CMK (cell line): Measurements from ENCODE around the gene CMTM5.

Source experiments
- DNase-seq: peaks from one replicate; pipeline ENCODE4 v3.0.0-alpha.2; 2010; ENCODE audit warnings: low read depth

CMTM5 gene, protein sequence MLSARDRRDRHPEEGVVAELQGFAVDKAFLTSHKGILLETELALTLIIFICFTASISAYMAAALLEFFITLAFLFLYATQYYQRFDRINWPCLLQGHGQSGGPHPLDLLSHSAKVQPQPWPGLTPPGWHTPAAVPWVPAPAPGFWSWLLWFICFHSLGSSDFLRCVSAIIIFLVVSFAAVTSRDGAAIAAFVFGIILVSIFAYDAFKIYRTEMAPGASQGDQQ

DNA sequence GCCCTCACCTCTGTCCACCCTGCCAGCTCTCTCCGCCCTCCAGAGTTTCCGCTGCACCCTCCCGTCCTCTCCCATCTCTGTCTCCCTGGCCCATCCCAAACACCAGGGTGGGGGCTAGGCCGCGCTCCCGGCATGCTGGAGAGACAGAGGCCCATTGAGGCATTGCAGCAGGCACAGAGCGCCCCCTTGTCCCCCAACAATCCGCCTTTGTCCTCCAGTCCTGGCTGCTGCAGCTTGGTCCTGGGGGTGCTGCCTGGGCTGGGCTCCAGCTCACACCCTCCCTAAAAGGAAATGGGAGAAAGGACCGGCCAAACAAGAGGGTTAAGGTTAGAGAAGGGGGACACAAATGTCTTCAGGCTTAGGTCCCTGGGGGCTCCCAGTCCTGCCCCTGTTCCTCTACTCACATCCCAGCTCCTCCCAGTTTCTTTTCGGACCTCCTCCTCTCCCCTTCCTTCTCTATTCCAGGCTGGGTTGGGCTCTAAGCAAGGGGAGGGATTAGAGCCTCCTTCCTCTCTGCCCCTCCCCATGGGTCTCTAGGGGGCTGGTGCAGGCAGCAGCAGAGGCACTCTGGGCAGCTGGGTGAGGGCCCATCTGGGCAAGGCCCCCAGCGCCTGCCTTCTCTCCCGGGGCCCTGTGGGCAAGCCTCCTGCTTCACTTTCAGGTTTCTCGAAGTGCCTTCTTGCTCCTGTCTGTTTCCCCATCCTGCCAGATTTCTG is at the start of gene CMTM5:
Gene CMTM5, plus strand, starts transcription at position 565 of the 716 bp plus-strand sequence. CDS start 206 bp downstream, outside the sequence.
- peak; percentile 67 for DNase-seq

DNA sequence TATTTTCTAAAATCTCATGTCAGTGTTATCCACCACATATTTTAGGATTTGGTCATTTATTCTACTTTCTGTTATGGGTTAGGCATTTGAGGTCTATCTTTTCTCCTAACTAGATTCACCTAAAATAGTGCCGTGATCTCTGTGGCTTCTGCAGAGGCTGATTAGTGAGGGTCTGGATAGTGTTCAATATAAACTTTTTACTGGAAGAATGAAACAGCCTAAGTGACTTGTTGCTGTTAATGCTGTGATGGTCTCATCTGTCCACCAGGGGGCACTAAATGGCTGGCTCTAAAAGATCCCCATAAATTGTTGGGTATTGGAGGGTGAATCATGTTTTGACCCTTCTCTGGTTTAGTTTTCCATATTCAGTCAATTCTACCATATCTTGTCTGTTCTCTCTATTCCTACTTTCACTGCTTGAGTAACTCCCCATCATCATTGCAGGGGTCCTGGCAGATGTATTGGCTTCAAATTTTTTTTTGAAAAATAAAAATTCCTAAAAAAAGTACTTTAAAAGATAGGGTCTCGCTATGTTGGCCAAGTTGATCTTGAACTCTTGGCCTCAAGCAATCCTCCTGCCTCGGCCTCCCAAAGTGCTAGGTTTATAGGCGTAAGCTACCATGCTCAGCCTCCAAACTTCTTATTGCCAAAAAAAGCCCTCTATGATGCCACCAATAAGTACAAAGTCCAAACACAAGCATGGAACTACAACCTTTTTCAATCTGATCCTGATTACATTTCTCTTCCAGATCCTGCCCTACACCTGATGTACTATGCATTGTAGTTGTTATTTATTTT is 48.7 kb upstream of the CMTM5 start:
- no peak for DNase-seq

DNA sequence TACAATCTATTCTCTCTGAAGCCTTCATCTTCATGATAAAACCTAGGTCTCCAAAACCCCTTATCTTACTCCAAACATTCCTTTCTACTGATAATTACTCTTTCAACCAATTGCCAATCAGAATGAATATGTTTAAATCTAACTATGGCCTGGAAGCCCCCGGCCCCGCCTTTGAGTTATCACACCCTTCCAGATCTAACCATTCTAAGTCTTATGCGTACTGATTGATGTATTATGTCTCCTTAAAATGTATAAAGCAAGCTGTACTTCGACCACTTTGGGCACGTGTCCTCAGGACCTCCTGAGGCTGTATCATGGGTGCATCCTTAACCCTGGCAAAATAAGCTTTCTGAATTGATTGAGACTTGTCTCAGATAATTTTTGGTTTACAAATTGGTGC is 41.2 kb upstream of the CMTM5 start:
- DNase-seq = no peak

DNA sequence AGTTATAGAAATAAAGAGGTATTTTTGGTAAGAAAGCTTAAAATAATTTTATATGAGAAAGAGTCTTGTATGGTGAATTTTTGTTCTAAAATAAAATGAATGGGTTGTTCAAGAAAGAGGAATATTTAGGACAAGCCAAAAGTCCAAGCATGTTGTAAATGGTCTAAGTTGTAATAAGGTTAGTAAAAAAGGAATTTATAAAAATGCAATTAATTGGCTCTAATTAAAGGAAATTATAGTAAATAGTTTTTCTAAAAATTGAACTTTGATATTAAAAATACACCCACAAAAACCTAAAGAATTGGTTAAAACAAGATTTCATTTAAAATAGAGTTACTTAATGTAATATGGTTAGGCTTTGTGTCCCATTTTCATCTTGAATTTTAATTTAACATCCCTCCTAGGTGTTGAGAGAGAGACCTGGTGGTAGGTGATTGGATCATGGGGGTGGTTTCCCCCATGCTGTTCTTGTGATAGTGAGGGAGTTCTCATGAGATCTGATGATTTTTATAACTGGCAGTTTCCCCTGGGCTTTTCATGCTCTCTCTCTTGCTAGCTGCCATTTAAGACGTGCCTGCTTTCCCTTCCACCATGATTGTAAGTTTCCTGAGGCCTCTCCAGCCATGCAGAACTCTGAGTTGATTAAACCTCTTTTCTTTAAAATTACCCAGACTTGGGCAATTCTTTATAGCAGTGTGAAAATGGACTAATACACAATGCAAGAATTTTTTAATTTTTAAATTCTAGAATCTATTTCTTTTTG is 37.2 kb upstream of the CMTM5 start:
- no peak for DNase-seq

DNA sequence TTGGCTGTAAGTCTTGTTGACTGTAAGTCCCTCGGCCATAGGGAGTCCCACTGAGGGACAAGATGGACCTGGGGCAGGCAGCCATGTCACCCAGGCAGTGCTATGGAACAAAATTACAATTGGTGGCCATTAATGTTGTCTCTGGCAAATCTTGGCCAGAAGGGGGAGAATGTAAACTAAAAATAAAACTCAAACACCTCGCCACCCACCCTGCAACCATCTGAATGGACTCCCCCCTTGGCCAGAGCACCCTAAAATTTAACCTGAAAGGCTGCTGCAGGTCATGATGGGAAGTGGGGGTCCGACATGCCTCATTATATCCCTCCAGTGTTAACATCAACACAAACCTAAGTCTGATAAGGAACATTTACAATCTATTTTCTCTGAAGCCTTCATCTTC is 32.4 kb upstream of the CMTM5 start:
- no peak for DNase-seq

DNA sequence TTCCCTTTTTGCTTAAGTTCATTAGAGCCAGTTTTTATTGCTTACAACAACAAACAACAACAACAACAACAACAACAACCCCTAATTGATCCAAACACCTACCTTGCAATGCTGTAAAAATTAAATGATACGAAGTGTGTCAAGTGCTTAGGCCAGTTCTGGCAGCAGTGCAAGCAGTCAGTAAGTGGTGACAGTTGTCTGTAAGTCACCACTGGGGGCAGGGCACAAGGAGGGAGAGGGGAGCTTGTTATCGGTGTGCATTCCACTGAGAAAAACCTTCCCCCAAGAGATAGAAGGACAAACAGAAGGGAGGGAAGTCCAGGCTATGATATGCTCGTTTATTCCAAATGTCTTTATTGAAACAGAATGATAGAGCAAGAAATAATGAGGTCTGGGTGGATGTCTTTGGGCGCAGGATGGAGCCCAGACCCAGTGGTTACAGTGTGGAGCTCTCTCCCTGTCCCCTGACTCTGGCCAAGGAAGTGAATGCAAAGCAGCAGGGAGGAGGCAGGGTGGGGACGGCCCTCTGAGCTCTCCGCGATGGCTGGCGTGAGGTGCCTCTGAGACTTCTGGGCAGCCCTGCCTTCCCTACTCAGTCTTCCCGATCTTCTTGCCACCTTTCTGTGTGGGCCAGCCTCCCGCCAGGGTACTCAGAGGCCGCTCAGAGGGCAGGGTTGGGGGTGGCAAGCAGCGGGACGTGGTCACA is 30.7 kb upstream of the CMTM5 start:
- no peak for DNase-seq

DNA sequence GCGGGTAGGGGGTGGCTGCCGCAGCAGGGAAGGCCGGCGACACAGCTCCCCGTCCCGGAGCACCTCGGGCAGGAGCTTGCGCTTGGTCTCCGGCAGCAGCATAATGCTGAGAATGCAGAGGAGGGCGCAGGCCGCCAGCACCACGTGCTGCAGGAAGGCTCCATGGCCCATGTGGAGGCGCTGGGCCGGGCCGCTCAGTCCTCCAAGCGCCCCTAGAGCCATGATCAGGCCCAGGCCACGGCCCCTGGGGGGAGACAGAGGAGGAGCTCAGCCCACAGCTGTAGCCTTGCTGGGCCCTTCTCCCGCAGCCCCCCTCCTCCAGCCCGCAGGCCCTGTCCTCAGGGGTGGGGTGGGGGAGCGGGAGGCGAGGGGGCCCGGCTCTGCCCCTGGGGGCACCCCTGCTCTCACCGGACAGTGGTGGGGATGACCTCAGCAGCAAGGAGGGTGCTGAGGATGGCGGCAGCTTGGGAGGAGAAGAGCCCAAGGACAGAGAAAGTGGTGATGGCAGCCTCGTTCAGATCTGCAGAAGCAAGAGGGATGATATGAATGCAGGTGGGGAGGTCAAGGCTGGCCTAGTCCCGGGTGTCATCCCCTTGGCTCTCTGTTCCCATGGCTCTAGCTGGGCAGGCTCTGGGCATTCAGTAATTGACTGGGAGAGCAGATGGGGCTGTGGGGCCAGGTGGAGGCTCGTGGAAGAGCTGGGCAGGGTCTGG is 30.0 kb upstream of the CMTM5 start:
- no peak for DNase-seq

DNA sequence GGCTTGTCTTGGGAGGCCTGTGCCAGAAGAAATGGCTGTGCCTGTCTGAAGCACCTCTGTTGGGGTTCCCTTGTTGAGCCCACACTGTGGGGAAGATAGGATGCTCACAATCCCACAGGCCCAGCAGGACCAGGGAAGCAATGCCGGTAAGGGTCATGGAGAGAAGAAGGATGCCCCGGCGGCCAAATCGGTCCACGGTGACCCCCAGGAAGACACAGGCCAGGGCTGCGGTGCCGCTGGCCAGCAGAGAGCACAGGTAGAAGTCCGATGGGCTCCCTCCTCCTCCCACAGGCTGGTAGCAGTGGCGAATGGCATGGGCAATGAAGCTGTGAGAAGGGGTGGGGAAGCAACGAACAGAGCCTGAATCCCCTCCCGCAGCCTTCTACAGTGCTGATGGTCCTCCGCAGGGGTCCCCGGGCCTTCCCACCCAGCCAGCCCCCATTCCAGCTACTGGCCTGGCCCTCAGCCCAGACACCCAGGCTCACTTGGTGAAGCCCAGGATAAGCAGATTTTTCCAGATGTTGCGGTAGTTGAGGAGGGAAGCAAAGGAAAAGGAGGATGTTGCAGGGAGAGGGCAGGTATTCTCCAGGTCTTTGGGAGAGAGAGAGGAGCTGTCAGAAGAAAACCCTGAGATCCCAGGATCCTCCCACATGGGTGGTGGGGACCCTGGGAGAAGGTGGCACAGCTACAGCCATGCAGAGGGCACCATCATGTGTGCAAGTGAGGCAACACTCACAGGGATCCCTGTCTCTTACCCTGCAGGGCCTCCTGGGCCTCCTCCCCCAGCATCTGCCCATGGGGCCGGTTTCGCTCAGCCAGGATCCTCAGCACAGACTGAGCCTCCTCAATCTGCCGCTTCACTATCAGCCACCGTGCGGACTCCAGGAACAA is 29.2 kb upstream of the CMTM5 start:
- no peak for DNase-seq

DNA sequence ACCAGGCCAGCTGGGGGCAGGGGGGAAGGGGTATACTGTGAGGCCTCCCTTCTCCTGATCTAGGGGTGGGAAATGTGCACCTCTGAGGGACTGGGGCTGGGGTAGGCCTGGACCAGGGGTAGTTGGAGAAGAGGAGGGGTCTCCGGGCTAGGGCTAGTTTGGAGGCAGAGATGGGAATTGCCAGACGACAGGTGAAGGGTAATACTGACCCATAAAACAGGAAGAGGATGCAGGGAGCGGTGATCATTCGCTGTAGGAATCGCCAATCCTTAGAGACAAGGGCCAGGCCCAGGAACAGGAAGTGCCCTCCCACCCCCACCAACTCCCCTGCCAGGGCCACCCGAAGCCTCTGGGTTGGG is 28.6 kb upstream of the CMTM5 start:
- no peak for DNase-seq

DNA sequence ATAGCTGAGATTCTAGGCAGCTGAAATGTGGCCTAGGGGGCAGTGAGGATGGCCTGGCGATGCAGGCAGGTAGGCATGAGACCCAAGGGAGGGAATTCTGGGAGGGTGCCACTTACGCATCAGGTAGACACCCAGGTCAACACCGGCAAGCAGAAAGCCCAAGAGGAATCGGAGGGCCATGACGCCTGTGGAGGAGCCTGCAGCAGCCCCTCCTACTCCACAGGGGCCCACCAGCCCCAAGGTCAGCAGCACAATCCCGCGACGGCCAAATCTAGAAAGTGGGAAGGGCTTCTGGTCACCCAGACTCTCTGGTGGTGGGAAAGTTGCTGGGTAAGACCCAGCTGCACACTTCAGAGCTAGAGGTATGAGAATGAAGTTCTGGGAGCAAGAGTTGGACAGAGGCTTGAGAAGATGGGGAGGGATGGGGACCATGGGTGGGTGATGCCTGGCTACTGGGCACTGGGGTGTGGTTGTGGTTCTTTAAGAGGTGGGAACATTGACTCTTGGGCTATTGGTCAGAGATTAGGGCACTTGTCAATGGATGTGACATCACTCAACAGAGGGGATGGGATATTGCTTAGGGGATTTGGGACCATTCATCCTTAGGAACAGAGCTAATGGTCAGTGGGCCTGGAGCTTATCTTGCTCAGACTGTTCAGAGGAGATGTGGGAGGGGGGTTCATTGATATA is 27.5 kb upstream of the CMTM5 start:
- DNase-seq = no peak

DNA sequence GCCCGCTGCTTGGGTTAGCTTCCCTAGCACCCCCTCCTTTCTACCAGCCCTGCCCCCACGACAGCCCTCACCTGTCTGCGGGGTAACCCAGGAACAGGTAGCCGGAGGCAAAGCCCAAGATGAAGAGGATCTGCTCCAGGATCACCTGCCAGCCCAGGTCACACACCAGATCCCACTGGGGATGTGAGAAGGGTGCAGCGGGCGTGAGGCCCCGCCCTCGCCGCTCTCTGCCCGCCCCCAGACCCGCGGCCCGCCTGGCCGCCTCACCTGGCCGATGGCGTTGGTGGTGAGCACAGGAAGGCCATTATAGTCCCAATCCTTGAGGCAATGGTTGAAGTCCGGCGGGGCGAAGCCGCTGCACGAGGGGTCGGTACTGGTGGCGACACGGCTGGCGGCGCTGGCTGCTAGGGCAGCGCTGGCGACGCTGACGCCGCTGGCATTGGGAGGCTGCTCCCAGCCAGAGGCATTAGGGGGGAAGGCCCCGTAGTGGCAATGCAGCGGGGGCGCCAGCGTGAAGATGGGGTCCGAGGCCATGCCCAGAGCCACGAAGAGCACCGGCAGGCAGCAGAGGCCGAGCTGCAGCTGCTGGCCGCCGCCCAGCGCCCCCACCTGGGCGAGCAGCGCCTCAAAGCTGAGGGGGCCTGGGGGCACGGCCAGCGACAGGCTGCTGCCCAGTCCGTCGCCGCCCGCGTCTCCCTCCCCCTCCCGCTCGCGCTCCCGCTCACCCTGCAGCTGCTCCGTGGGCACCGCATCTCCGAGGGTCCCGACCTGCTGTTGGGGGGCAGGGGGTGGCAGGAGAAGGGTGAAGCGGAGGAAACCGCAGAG is 25.0 kb upstream of the CMTM5 start:
- DNase-seq = no peak

DNA sequence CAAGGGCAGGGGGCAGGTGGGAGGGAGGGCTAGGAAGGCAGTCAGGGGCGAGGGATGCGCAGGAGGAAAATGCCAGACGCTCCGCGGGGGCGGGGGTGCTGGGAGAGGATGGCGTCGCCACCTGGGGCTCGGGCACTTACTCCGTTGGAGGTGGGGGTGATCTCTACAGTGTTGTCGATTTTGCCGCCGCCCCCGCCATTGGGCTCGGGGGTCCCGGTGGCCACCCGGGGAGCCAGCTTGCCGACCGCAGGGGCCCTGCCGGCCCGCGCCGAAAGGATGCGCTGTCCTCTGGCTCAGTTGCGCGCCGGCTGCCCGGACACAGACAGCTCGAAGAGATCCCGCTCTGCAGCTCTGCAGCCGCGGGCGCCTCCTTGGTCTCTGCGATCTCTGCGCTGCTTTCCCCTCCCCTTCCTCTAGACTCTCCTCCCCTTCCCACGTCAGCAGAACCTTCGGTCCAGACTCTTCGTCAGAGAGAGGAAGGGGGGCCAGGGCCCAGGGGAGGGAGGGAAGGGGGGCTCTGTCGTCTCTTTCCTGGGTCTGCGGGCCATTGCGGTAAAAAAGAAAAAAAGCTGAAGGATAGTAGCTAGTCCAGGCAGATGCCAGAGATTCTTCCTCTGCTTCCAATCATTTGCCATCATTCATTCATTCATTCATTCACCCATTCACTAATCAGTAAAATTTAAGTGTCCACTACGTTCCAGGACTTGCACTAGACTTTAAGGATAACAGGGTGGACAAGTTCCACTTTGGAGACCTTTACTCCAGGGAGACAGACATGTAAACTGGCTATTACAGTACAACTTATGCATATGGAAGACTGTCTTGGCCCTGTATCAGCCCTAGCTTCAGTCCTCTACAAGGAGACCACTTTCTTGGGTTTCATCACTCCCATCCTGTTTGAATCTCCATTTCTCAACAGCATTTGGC is 24.1 kb upstream of the CMTM5 start, which contains the start of gene SLC22A17:
Gene SLC22A17, minus strand, starts transcription at position 382 of the 927 bp plus-strand sequence.
- peak; percentile 45 for DNase-seq

DNA sequence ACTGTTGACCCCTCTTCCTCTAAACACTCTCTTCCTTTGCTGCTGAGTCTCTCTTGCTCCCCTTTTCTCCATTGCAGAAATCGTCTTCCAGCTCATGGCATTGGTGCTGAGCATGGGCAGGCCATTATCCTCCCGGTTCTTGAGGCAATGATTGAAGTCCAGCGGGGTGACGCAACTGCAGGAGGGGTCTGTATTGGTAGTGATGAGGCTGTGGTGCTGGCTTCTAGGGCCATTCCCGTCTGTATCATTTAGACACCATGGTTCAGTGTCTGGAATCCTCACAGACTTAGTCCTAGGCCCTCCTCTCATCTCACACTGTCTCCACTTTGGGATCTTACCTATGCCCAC is 23.4 kb upstream of the CMTM5 start:
- DNase-seq = no peak

DNA sequence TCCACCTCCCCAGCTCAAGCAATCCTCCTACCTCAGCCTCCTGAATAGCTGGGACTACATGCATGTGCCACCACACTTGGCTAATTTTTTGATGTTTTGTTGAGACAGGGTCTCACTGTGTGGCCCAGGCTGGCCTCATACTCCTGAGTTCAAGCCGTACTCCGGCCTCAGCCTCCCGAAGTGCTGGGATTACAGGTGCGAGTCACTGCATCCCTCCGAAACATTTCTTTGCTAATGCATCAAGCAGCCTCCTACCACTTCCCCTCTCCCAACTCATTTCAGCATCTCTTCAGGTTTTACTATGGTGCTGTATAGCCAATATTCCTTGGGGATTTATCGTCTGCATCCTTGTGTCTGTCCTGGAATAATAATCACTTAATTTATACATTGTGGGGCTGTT is 21.9 kb upstream of the CMTM5 start:
- no peak for DNase-seq

DNA sequence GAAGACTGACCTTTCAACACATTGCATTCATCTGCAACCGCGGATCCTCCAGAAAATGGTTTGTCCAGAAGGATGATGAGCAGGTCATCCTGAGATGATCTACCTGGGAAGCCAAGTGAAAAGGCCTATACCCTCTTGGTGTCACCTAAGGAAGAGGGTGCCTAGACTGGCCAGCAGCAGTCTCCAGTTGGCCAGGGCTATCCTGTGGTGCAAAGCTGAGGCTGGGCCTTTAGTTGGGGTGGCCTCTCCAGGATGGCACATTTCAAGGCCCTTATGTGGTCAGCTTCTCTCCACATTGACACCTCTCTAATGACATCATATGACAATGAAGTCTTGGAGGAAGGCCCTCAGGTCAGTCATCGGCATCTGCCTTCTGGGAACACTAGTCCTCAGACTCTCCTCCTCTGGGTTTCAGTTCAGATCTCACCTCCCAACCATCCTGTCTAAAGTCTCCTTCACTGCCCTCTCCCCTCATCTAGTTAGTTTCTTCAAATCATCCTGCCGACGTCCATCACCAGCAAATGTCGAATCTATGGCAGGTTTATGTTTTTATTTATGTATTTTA is 20.9 kb upstream of the CMTM5 start:
- no peak for DNase-seq

DNA sequence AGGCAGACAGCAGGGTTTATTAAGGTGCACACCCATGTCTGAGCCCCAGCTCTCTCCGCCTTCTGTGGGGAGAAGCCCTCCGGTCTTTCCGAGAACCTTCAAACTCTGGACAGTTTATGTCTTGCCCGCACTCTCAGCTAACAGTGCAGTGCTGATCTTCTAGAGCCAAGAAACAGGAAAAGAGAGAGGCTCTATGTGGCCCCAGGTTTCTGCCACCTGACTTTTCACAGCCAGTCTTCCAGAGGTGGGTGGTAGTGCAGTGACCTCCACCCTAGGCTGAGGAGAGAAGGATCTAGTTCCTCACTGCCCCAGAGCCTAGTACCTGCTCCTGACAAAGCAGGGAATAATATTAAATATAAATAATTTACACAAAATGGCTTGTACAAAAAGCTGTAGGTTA is 20.2 kb upstream of the CMTM5 start:
- no peak for DNase-seq

DNA sequence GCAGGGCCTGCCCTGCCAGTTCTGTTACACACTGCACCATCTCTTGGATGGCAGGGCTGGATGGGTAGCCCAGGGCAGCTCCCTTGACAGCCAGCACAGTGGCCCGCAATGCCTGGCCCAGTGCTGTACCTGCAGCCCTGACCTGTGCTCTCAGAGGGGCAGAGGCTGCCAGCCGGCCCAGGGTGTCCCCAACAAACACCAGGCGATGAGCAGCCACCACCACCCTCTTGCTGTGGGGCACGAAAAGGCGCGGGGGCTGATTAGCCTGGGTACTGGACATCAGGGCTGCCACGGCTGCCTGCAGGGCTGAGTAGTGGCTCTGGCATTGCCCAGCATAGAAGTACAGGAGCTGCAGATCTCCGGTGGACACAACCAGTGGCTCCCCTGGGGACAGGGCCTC is 19.6 kb upstream of the CMTM5 start:
- DNase-seq = no peak
